ENCODE results near the gene COG1. TPM values are rescaled to one million over a fixed set of nuclear protein-coding genes. Genes with fewer than 3 reads are reported as not detected.

The COG1 gene
- polyA plus RNA-seq, 3 donors = 5.1 to 24.4 (median 8.0) TPM

DNA sequence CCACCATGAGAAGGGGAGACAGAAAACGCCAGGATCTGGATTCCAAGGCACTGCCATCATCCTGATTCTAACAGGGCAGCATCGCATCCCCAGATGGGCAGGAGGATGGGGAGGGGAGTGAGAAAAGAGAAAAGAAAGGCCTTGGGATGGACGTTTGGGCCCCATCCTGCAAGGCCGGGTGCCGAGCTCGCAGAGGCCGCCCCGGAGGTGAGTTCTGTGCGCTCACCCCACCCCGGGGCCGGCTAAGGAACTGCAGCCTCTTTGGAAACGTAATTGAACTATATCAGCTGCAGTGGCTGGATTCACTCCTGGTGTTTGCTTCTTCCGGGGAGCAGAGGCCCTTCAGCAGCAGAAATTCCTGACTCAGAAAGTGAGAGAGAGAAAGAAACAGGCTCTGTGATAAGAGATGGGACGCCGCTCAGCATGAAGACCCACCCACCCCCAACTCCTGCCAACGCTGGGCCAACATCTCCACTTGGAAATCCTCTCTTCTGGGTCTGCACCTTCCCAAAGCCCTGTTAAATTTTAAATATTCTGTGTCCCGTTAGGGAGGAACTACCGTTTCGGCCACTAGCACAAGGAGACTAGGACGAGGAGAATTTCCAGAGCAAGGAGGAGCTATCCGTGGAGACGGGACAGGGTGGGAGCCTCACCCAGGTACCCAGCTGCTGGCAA is 36.6 kb upstream of the COG1 start:
- DNase-seq = peak; percentile 51 to 72 (median 59)
- 25% methylated on average over 16 of the region's 22 CpGs for WGBS (ENCODE audit: insufficient coverage)
- Mint-ChIP-seq H3K4me1 (peaks cover 25% of the 10 kb centered on the region), H3K36me3 (no peaks in the 10 kb centered on the region), H3K9me3 (peaks cover 0 to 4% (median 2%) of the 10 kb centered on the region in 7 donors), H3K27ac (no peak overlapping the region), H3K27me3 (ENCODE audit: low read depth in 3 of 3) (peaks cover 14 to 19% (median 16%) of the 10 kb centered on the region in 3 donors), H3K4me3 (peak overlapping the region in 1 of 2 donors; percentile 78)
- H3K9ac ChIP-seq (ENCODE audit: insufficient read depth, low read length, poor library complexity, severe bottlenecking) = no peak overlapping the region
- TF ChIP-seq, protein P1, sequence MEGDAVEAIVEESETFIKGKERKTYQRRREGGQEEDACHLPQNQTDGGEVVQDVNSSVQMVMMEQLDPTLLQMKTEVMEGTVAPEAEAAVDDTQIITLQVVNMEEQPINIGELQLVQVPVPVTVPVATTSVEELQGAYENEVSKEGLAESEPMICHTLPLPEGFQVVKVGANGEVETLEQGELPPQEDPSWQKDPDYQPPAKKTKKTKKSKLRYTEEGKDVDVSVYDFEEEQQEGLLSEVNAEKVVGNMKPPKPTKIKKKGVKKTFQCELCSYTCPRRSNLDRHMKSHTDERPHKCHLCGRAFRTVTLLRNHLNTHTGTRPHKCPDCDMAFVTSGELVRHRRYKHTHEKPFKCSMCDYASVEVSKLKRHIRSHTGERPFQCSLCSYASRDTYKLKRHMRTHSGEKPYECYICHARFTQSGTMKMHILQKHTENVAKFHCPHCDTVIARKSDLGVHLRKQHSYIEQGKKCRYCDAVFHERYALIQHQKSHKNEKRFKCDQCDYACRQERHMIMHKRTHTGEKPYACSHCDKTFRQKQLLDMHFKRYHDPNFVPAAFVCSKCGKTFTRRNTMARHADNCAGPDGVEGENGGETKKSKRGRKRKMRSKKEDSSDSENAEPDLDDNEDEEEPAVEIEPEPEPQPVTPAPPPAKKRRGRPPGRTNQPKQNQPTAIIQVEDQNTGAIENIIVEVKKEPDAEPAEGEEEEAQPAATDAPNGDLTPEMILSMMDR (IDR thresholded peaks at IDR 0.05) = peak; percentile 94
- no peaks in the 10 kb centered on the region for H3K79me2 ChIP-seq (ENCODE audit: insufficient read depth, low read length)
- H3K4me3 ChIP-seq (replicated peaks in 1 of 3; ENCODE audit: low read depth in 2 of 3, low read length in 3 of 3) = no peak overlapping the region
- H3K9me3 ChIP-seq (replicated peaks in 1 of 2; ENCODE audit: control insufficient read depth in 1 of 2, insufficient read depth in 1 of 2, low read length in 2 of 2) = no peaks in the 10 kb centered on the region
- no peaks in the 10 kb centered on the region for H3K36me3 ChIP-seq (replicated peaks in 1 of 2; ENCODE audit: control insufficient read depth in 1 of 2, insufficient read depth in 2 of 2, low read length in 2 of 2)
- H3K27ac ChIP-seq (ENCODE audit: low read depth in 1 of 2, low read length in 2 of 2) = no peak overlapping the region
- no peak overlapping the region for H3K4me2 ChIP-seq (replicated peaks; ENCODE audit: extremely low read depth, low read length, poor library complexity, severe bottlenecking)
- H4K20me1 ChIP-seq (ENCODE audit: insufficient read depth, low read length) = no peaks in the 10 kb centered on the region
- intact Hi-C loops (cut with micrococcal nuclease) = loop anchor here (2.0 to 10.0 kb wide), 3 partner anchors 169 to 432 kb away; no protein-coding TSS in a partner anchor
- peak overlapping the region; percentile 64 for H2AFZ ChIP-seq (ENCODE audit: insufficient read depth, low read depth, low read length, poor library complexity, severe bottlenecking)
- peaks cover 27 to 32% of the 10 kb centered on the region in 2 donors for H3K4me1 ChIP-seq (ENCODE audit: control insufficient read depth in 1 of 2, insufficient read depth in 2 of 2, low read length in 2 of 2)
- H3K27me3 ChIP-seq (ENCODE audit: control insufficient read depth in 2 of 2, insufficient read depth in 2 of 2, low read length in 2 of 2) = peaks cover 0 to 3% of the 10 kb centered on the region in 2 donors

DNA sequence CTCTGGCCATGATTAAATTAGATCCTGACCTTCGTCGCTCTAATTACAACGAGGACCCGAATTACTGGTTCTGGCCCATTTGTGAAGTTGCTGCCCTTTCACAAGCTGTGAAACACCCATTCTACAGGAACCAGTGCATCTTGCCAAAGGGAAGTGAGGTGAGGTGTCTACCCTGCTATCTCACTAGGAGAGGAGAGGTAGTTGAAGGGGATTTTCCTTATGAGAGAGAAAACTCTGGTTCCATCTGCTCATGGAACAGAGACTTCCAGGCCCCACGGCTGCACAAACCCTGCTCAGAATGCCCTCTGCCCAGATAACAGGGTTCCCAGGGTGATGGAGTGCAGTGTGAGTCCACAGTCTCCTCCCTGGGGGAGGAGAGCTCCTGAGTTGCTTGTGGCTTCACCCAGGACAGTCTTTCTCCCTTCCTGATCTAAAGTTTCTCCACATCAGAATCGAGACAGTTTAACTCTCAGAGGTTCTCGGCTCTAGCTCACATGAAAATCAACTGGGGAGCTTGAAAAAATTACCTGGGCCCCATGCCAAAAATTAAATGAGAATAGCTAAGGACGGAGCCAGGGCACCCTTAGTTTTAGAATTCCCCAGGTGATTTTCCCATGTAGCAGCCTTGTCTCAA is 35.9 kb upstream of the COG1 start:
- Histone ChIP-seq H3K4me3 (replicated peaks in 1 of 3; ENCODE audit: low read depth in 2 of 3, low read length in 3 of 3) (no peak overlapping the region), H4K20me1 (ENCODE audit: insufficient read depth, low read length) (no peaks in the 10 kb centered on the region), H3K9ac (ENCODE audit: insufficient read depth, low read length, poor library complexity, severe bottlenecking) (no peak overlapping the region), H3K36me3 (replicated peaks in 1 of 2; ENCODE audit: control insufficient read depth in 1 of 2, insufficient read depth in 2 of 2, low read length in 2 of 2) (no peaks in the 10 kb centered on the region), H3K27me3 (ENCODE audit: control insufficient read depth in 2 of 2, insufficient read depth in 2 of 2, low read length in 2 of 2) (peaks cover 0 to 7% of the 10 kb centered on the region in 2 donors), H3K4me1 (ENCODE audit: control insufficient read depth in 1 of 2, insufficient read depth in 2 of 2, low read length in 2 of 2) (peaks cover 22 to 25% of the 10 kb centered on the region in 2 donors), H3K4me2 (replicated peaks; ENCODE audit: extremely low read depth, low read length, poor library complexity, severe bottlenecking) (no peak overlapping the region), H3K9me3 (replicated peaks in 1 of 2; ENCODE audit: control insufficient read depth in 1 of 2, insufficient read depth in 1 of 2, low read length in 2 of 2) (no peaks in the 10 kb centered on the region), H3K79me2 (ENCODE audit: insufficient read depth, low read length) (no peaks in the 10 kb centered on the region), H2AFZ (ENCODE audit: insufficient read depth, low read depth, low read length, poor library complexity, severe bottlenecking) (no peak overlapping the region), H3K27ac (ENCODE audit: low read depth in 1 of 2, low read length in 2 of 2) (no peak overlapping the region)
- TF ChIP-seq, protein P1 (IDR thresholded peaks at IDR 0.05) = no peak
- Mint-ChIP-seq H3K36me3 (no peaks in the 10 kb centered on the region), H3K27ac (no peak overlapping the region), H3K27me3 (ENCODE audit: low read depth in 3 of 3) (peaks cover 20 to 25% (median 21%) of the 10 kb centered on the region in 3 donors), H3K4me1 (peaks cover 22% of the 10 kb centered on the region), H3K9me3 (peaks cover 0 to 4% (median 0%) of the 10 kb centered on the region in 7 donors), H3K4me3 (no peak overlapping the region)
- intact Hi-C loops (cut with micrococcal nuclease) = loop anchor here (2.0 to 10.0 kb wide), 3 partner anchors 170 to 432 kb away; no protein-coding TSS in a partner anchor
- DNase-seq = no peak
- WGBS (ENCODE audit: insufficient coverage) = 68% methylated on average over 6 of the region's 8 CpGs
